ENCODE measurements around the gene SCN5A. TPM values are rescaled to one million over a fixed set of nuclear protein-coding genes. Genes with fewer than 3 reads are reported as not detected.

SCN5A gene
- polyA plus RNA-seq, 1 donor (not counting 4 experiments of a cell fraction or from before 2014, with no cell fraction given), result 0.26 TPM

DNA sequence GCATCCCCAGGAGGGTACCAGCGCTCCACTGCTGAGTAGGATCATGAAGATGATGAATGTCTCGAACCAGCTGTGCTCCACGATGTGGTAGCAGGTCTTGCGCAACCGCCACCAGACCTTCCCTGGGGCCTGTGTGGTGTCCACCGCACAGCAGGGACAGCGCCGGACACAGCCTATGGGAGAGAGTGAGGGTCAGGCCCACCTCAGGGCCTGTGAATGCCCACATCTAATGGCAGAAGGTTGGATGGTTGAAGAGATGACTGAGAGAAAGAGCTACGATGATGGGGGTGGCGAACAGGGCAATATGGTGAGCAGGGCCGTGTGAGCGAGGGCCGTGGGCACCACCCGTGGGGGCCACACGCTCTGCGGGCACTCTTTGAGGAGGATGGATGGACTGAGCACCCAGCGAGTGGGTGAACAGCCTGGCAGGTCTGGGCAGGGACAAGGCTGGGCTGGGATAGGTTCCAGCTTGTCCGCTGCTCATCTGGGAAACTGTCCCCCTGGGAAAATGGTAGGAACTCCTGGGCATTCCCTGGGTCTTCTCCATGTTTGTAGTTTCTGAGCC lies 74.1 kb downstream of the SCN5A start:
- TF ChIP-seq CTCF (optimal IDR thresholded peaks at IDR 0.05 in 1 of 3, IDR thresholded peaks at IDR 0.05 in 1 of 3, conservative IDR thresholded peaks at IDR 0.05 in 1 of 3; ENCODE audit: extremely low read depth in 1 of 3, insufficient read depth in 2 of 3, low read length in 3 of 3) (no peak), EZH2 (IDR thresholded peaks at IDR 0.05; ENCODE audit: low read length) (no peak)
- Histone ChIP-seq H2AFZ (ENCODE audit: control insufficient read depth, low read length) (no peak overlapping the region), H3K4me1 (ENCODE audit: control insufficient read depth, extremely low read depth, insufficient read depth, low read length) (no peaks in the 10 kb centered on the region), H3K27ac (ENCODE audit: control insufficient read depth, insufficient read depth, low read length) (no peak overlapping the region), H3K9ac (ENCODE audit: control insufficient read depth, extremely low read depth, insufficient read depth, low read length) (no peak overlapping the region), H3K36me3 (ENCODE audit: control insufficient read depth in 2 of 2, extremely low read depth in 1 of 2, insufficient read depth in 2 of 2, low read length in 2 of 2) (no peaks in the 10 kb centered on the region), H3K27me3 (ENCODE audit: control insufficient read depth, extremely low read depth, insufficient read depth, low read length) (peaks cover 7% of the 10 kb centered on the region), H3K9me3 (ENCODE audit: control insufficient read depth, low read depth, low read length) (no peaks in the 10 kb centered on the region), H3K4me3 (ENCODE audit: control insufficient read depth in 2 of 3, extremely low read depth in 1 of 3, insufficient read depth in 2 of 3, low read depth in 1 of 3, low read length in 3 of 3) (no peak overlapping the region), H3K79me2 (ENCODE audit: control insufficient read depth, insufficient read depth, low read length) (no peaks in the 10 kb centered on the region), H3K4me2 (ENCODE audit: control insufficient read depth, extremely low read depth, insufficient read depth, low read depth, low read length) (no peak overlapping the region), H3K9me1 (ENCODE audit: control insufficient read depth, extremely low read depth, insufficient read depth, low read length) (no peaks in the 10 kb centered on the region), H4K20me1 (ENCODE audit: control insufficient read depth, extremely low read depth, insufficient read depth, low read length) (no peaks in the 10 kb centered on the region)
- no peak for DNase-seq (ENCODE audit: low read depth, low spot score)
- dilution Hi-C loops (cut with MboI; ENCODE audit: extremely low pct_ligation_motif_present, low sequenced_read_pairs), result no loop called here
- no peak for FAIRE-seq

DNA sequence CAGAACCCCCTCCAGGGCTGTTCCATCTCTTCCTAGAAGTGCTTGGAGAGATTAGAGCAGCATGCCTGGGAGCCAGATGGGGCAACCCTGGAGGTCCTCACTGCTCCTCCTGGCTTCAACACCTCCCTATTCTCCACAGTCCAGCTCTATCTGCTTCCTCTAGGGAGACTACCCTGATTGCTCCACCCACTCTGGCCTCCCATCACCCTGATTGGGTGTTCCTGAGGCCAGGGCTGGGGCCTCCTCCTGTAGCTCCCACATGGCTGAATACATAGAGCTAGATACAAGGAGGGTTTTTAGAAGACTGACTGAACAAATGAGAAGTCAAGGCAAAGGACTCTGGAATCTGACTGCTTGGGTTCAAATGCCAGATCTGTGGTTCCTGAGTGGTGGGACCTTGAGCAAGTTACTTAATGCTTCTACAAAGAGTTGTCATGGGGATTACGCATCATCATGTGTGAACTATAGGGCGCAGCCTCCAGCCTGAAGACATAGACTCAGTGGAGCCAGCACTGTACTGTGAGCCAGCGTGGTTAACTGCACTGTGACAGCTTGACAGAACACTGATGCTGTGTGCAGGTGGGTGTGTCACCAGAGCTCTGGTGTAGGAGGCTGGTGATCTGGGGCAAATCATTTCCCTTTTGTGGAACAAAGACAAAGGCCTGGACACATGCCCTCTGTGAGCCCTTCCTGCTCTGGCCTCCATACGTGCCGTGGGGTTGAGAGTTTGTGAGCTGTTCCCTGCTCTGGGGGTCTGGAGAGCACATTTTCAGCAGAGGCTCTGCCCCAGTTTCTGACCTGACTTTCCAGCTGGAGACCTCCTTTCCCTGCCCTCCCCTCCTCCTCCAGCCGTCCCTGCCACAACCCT lies 74.8 kb downstream of the SCN5A start:
- TF ChIP-seq EZH2 (IDR thresholded peaks at IDR 0.05; ENCODE audit: low read length) (no peak), CTCF (optimal IDR thresholded peaks at IDR 0.05 in 1 of 3, IDR thresholded peaks at IDR 0.05 in 1 of 3, conservative IDR thresholded peaks at IDR 0.05 in 1 of 3; ENCODE audit: extremely low read depth in 1 of 3, insufficient read depth in 2 of 3, low read length in 3 of 3) (no peak)
- dilution Hi-C loops (cut with MboI; ENCODE audit: extremely low pct_ligation_motif_present, low sequenced_read_pairs), result no loop called here
- no peaks in the 10 kb centered on the region for H3K9me3 ChIP-seq (ENCODE audit: control insufficient read depth, low read depth, low read length)
- H3K4me2 ChIP-seq (ENCODE audit: control insufficient read depth, extremely low read depth, insufficient read depth, low read depth, low read length), result no peak overlapping the region
- no peak overlapping the region for H3K27ac ChIP-seq (ENCODE audit: control insufficient read depth, insufficient read depth, low read length)
- FAIRE-seq (no peak), DNase-seq (ENCODE audit: low read depth, low spot score) (no peak)
- H2AFZ ChIP-seq (ENCODE audit: control insufficient read depth, low read length), result no peak overlapping the region
- no peaks in the 10 kb centered on the region for H3K9me1 ChIP-seq (ENCODE audit: control insufficient read depth, extremely low read depth, insufficient read depth, low read length)
- no peaks in the 10 kb centered on the region for H4K20me1 ChIP-seq (ENCODE audit: control insufficient read depth, extremely low read depth, insufficient read depth, low read length)
- no peaks in the 10 kb centered on the region for H3K79me2 ChIP-seq (ENCODE audit: control insufficient read depth, insufficient read depth, low read length)
- H3K27me3 ChIP-seq (ENCODE audit: control insufficient read depth, extremely low read depth, insufficient read depth, low read length), result peaks cover 7% of the 10 kb centered on the region
- no peaks in the 10 kb centered on the region for H3K4me1 ChIP-seq (ENCODE audit: control insufficient read depth, extremely low read depth, insufficient read depth, low read length)
- H3K36me3 ChIP-seq (ENCODE audit: control insufficient read depth in 2 of 2, extremely low read depth in 1 of 2, insufficient read depth in 2 of 2, low read length in 2 of 2), result no peaks in the 10 kb centered on the region
- no peak overlapping the region for H3K9ac ChIP-seq (ENCODE audit: control insufficient read depth, extremely low read depth, insufficient read depth, low read length)
- H3K4me3 ChIP-seq (ENCODE audit: control insufficient read depth in 2 of 3, extremely low read depth in 1 of 3, insufficient read depth in 2 of 3, low read depth in 1 of 3, low read length in 3 of 3), result no peak overlapping the region
